ENCODE data around the gene CIDEA. TPM values are rescaled to one million over a fixed set of nuclear protein-coding genes. Genes with fewer than 3 reads are reported as not detected.
A peak's percentile ranks its signal among the peaks of the same experiment; 100 is the strongest.

CIDEA gene
- total RNA-seq, 2 experiments from 2014 or later = not detected

DNA sequence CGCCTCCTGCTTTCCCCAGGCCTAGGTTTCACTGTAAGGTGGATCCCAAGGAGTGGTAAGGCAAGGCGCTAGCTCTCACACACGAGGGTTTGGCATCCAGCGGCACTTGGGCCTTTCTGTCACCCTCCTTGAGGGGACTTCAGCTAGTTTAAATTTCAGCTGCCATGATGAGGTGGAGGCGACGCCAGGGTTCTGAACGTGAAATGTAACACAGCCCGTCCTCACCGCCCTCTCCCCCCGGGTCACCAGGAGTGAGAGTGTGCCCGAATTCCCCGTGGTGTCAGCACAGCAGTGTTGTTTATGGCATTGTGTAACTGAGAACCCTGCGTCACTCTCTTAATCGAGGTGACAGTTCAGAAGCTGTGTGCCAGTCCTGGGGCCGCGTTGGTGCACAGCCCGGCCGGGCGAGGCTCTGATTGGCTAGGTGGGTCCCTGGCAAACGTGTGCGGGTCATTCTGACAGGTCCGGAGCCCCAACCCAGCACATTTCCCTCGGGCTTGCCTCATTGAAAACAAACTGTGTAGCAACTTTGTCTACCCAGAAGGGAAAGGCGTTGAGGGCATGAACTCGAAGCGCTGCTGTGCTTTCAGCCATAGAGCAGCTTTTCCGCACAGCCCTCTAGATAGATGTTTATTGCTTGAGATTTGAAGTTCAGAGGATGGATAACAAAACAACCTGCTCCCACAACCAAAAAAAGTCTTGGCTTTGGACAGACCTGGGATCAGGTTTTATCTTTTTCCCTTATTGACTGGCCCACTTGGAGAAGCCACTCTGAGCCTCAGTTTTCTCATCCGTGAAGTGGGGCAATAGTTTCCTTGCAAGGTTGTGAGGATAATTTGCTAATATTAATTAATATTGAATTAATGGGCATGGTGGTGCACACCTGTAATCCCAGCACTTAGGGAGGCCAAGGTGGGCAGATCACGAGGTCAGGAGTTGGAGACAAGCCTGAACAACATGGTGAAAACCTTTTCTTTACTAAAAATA is 4.9 kb downstream of the CIDEA start:
- no peaks in the 10 kb centered on the region for H3K4me1 Mint-ChIP-seq (ENCODE audit: low read depth)
- no peak overlapping the region for H3K4me3 Mint-ChIP-seq
- no peak for DNase-seq
- H3K9me3 Mint-ChIP-seq = no peaks in the 10 kb centered on the region
- no peaks in the 10 kb centered on the region for H3K36me3 Mint-ChIP-seq (ENCODE audit: low read depth)
- CTCF ChIA-PET = interaction anchor here (0.7 kb wide), 1 partner anchor 536 kb away, joined by 3 read pairs; no protein-coding TSS in a partner anchor
- intact Hi-C loops (cut with micrococcal nuclease) = no loop called here
- peaks cover 21% of the 10 kb centered on the region for H3K27me3 Mint-ChIP-seq (ENCODE audit: low read depth)
- H3K27ac Mint-ChIP-seq = no peak overlapping the region

DNA sequence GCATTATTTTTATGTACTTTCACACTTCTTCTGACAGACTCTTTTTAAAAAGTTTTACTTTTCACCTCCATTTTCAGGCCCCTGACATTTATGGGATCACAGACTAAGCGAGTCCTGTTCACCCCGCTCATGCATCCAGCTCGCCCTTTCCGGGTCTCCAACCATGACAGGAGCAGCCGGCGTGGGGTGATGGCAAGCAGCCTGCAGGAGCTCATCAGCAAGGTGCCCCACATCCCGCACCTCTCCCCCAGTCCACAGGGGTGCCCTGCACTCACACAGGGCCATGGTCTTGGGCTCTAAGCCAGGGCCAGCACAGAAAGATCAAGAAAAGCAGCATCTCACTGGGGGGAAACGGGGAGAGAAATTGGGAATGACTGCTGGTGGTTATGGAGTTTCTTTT is 8.6 kb downstream of the CIDEA start:
- Mint-ChIP-seq H3K4me3 (no peak overlapping the region), H3K36me3 (ENCODE audit: low read depth) (no peaks in the 10 kb centered on the region), H3K9me3 (no peaks in the 10 kb centered on the region), H3K27me3 (ENCODE audit: low read depth) (peaks cover 5% of the 10 kb centered on the region), H3K4me1 (ENCODE audit: low read depth) (no peaks in the 10 kb centered on the region), H3K27ac (no peak overlapping the region)
- CTCF ChIA-PET = no interaction called here
- no peak for DNase-seq
- intact Hi-C loops (cut with micrococcal nuclease) = no loop called here

DNA sequence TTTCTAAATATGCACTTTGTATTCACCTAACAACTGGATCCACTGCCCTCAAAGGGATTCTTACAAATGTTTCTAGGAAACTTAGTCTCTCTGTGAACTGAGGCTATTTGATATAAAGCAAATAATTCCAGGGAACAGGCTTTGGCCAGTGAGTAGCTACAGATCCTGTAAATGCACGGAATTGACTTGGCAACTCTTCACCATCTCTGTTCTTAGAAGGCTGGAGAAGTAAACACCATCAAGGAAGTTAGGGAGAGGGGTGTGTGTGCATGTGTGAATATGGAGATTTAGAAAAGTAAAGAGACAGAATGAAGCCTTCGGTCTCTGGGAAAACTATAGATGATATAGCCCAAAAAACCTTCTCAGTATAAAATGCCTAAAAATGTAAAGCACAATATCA is 10.7 kb downstream of the CIDEA start:
- H3K27me3 Mint-ChIP-seq (ENCODE audit: low read depth) = peaks cover 3% of the 10 kb centered on the region
- no peak overlapping the region for H3K27ac Mint-ChIP-seq
- no peak overlapping the region for H3K4me3 Mint-ChIP-seq
- H3K36me3 Mint-ChIP-seq (ENCODE audit: low read depth) = no peaks in the 10 kb centered on the region
- no peak for DNase-seq
- H3K9me3 Mint-ChIP-seq = no peaks in the 10 kb centered on the region
- H3K4me1 Mint-ChIP-seq (ENCODE audit: low read depth) = no peaks in the 10 kb centered on the region
- CTCF ChIA-PET = interaction anchor here (1.0 kb wide), 1 partner anchor 63 kb away, joined by 3 read pairs; no protein-coding TSS in a partner anchor
- intact Hi-C loops (cut with micrococcal nuclease) = no loop called here

DNA sequence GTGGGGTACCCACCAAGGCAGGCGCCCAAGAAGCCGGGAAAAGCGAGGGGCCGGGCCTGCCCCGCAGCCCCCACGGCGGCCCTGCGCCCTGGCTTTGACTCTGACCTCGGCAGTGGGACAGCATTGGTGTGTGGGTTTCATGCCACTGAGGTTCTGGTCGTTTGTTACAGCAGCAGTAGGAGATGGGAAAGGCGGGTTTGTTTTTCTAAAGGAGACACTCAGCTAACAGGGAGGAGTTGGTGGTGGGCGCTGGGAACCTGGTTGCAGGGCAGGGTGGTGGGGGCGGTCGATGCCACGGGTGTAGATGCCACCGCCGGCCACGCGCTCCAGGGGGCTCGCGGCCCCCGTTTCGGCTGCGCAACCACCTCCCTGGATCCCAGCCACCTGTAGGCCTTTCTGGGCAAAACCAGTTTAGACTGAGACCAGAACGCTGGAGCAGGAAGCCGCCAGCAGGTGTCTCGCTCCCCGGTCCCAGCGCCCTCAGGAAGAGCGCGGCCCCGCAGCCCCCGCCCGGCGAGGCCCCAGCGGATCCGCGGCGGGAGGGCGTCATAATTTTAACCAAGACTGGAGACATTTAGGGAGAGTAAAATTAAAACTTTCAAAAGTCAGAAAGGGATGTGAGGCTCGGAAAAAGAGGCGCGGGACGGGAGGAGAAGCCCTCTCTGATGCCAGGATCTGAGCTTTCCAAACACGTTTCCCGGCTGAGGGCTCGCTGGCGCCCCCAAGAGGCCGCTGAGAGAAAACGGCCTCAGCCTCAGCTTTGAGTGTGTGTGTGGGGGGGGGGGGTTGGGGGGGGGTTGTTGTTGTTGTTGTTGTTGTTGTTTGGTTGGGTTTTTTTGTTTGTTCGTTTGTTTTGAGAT is 17.4 kb downstream of the CIDEA start:
- Mint-ChIP-seq H3K9me3 (no peaks in the 10 kb centered on the region), H3K4me3 (peak overlapping the region; percentile 64), H3K4me1 (ENCODE audit: low read depth) (no peaks in the 10 kb centered on the region), H3K27me3 (ENCODE audit: low read depth) (peaks cover 2% of the 10 kb centered on the region), H3K27ac (no peak overlapping the region), H3K36me3 (ENCODE audit: low read depth) (no peaks in the 10 kb centered on the region)
- CTCF ChIA-PET = interaction anchor here (0.6 to 2.3 kb wide), 14 partner anchors 9 to 653 kb away, joined by 3 to 9 read pairs (median 3); no protein-coding TSS in a partner anchor
- intact Hi-C loops (cut with micrococcal nuclease) = loop anchor here (5.0 kb wide), 1 partner anchor 386 kb away; the partner anchor contains the start of gene SPIRE1
- DNase-seq = peak; percentile 68

DNA sequence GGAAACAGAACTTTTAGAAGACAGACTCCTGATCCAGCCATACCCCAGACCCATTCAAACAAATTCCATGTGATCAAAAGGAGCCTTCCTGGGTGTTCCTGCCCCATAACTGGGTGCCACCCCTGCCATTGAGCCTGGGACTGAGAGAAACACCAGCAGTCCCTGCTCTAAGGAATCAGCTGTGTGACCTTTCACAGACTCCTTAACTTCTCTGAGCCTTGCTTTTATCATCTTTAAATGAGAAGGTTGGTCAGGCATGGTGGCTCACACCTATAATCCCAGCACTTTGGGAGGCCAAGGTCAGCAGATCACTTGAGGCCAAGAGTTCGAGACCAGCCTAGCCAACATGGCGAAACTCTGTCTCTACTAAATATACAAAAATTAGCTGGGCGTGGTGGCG is 20.6 kb downstream of the CIDEA start:
- CTCF ChIA-PET = no interaction called here
- no peaks in the 10 kb centered on the region for H3K4me1 Mint-ChIP-seq (ENCODE audit: low read depth)
- H3K36me3 Mint-ChIP-seq (ENCODE audit: low read depth) = no peaks in the 10 kb centered on the region
- no peaks in the 10 kb centered on the region for H3K9me3 Mint-ChIP-seq
- intact Hi-C loops (cut with micrococcal nuclease) = loop anchor here (5.0 kb wide), 1 partner anchor 383 kb away; the partner anchor contains the start of gene SPIRE1
- H3K27me3 Mint-ChIP-seq (ENCODE audit: low read depth) = peaks cover 2% of the 10 kb centered on the region
- H3K4me3 Mint-ChIP-seq = no peak overlapping the region
- H3K27ac Mint-ChIP-seq = no peak overlapping the region
- DNase-seq = no peak

DNA sequence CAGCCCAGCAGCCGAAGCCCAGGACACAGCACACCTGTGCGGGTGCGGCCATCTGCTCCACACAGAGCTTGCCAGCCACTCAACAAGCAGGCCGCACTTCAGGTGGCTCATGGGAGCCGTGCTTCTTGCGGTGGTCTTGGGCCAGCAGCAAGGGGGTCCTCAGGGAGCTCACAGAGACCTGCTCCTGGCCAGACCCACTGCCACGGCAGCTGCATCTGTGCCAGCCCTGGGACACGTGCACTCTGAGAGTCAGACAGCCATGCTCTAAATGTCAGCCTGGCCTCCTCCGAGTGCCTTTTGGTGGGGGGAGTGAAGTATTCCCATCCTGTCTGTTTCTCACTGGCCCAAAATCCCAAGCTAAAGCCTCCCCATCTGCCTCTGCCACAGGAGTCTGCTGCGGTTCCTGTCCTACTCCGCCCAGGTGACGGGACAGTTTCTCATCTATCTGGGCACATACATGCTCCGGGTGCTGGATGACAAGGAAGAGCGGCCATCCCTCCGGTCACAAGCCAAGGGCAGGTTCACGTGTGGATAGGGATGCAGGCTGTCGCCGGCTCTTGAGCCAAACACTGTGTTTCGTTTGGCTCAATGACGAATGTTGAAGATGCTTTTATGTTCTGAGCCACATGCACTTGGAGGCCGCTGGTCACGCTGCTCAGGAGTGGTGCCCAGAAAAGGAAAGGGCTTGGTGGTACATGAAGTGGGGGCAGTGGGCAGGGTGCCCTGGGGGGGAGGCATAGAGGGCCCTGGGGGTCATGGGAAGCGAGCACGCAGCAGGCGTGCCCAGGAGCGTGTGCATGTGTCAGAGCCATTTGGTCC is 22.8 kb downstream of the CIDEA start:
- no peaks in the 10 kb centered on the region for H3K36me3 Mint-ChIP-seq (ENCODE audit: low read depth)
- no peak for DNase-seq
- no peak overlapping the region for H3K4me3 Mint-ChIP-seq
- CTCF ChIA-PET = interaction anchor here (0.6 kb wide), 1 partner anchor 13 kb away, joined by 3 read pairs; no protein-coding TSS in a partner anchor
- H3K27me3 Mint-ChIP-seq (ENCODE audit: low read depth) = peaks cover 2% of the 10 kb centered on the region
- no peak overlapping the region for H3K27ac Mint-ChIP-seq
- intact Hi-C loops (cut with micrococcal nuclease) = no loop called here
- H3K4me1 Mint-ChIP-seq (ENCODE audit: low read depth) = no peaks in the 10 kb centered on the region
- no peaks in the 10 kb centered on the region for H3K9me3 Mint-ChIP-seq

DNA sequence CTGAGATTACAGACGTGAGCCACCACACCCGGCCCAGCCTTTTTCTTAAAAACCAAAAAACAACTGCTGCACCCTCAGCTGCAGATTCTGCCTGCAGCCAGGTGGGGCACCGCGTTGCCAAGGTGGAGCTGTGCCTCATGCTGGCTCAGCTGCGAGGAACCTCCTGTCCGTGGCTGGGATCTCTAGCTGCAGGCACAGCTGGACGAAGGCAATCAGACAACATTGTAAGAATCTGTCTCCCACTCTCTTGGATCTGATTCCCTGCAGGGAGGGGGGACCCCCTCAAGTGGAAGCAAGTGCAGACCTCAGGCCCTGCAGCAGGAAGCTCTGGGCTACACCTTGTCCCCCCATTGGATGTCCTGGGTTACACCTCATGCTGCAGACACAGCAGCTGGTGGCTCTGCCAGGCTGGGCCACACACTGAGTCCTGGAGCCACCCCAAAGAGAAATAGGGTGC is 24.1 kb downstream of the CIDEA start:
- intact Hi-C loops (cut with micrococcal nuclease) = no loop called here
- CTCF ChIA-PET = interaction anchor here (0.7 kb wide), 1 partner anchor 14 kb away, joined by 5 read pairs; no protein-coding TSS in a partner anchor
- Mint-ChIP-seq H3K9me3 (no peaks in the 10 kb centered on the region), H3K27ac (no peak overlapping the region), H3K36me3 (ENCODE audit: low read depth) (no peaks in the 10 kb centered on the region), H3K4me3 (no peak overlapping the region), H3K27me3 (ENCODE audit: low read depth) (peaks cover 2% of the 10 kb centered on the region), H3K4me1 (ENCODE audit: low read depth) (no peaks in the 10 kb centered on the region)
- no peak for DNase-seq

DNA sequence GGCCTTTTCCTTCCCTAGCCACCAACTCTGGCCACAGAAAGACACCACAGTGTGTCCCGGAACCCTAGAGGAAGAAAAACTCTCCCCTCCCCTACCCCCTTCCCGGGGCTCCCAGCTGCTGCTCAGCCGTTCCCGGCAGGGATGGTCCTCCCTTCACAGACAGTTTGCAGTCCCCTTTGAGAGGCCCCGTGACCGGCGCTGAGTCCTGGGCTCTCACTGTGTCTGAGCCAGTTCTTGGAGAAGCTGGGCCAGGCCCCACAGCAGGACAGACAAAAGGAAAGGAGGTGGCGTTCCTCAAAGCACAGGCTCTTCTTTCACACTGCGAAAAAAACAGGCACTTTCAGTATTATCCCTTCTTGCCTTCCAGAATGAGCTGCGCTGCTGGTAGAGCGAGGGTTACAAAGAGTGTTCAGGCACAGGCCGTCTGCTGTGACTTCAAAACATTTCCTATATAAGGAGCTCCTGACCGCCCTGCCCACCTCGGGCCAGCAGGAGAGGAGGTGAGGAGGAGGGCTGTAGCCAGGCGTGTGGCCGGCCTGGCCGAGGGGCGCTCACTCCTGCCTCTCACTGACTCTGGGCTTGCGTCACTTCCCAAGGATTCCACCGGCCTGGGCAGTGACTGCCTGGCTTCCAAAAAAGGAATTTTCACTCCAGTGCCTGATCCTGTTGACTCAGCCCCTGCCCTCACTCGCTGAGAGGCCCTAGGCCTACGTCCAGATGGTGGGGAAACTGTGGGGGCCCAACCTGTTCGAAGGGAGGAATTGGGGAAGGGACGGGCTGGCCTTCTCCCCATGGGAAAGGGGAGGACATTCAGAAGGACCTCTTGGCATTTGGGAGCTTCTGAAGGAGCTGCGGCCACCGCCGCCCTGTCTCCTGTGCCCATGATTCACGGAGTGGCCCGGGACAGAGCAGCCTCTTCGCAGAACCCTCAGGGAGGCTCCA is 24.9 kb downstream of the CIDEA start:
- Mint-ChIP-seq H3K36me3 (ENCODE audit: low read depth) (no peaks in the 10 kb centered on the region), H3K4me3 (no peak overlapping the region), H3K9me3 (no peaks in the 10 kb centered on the region), H3K27me3 (ENCODE audit: low read depth) (no peaks in the 10 kb centered on the region), H3K27ac (no peak overlapping the region), H3K4me1 (ENCODE audit: low read depth) (no peaks in the 10 kb centered on the region)
- DNase-seq = no peak
- CTCF ChIA-PET = interaction anchor here (0.7 to 1.6 kb wide), 2 partner anchors 7 to 13 kb away, joined by 5 to 9 read pairs; no protein-coding TSS in a partner anchor
- intact Hi-C loops (cut with micrococcal nuclease) = no loop called here

DNA sequence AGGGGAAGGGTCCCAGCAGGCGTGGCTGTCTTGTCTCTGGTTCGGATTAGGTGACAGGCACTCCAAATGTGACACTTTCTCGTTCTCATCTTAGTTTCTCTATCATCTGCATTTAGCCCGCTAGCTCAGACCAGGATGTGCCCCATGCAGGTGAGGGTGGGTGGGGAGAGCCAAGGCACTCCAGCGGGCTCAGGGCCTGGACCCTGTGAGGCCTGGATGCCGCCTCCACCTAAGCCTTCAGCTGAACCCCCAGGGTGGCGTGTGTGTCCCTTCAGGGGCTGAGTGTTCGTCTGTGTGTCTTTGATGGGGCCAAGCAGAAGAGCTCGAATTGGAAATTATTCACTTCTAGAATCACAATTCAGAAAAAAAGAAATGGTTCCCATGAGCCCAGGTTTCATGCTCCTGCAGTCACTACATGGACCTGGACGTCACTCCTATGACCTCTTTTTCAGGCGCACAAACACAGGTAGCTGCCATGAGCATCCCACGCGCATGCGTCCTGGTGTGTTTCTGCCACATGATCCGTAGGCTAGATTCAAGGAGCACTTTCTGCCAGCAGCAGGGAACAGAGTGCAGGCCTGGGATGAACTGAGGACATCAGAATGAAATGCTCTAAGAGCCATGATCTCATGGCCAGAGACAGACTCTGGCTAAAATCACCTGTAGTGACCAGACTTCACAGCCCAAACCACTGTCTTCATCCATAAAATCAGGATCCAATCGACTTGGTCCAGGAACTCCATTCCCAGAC is 25.8 kb downstream of the CIDEA start:
- Mint-ChIP-seq H3K36me3 (ENCODE audit: low read depth) (no peaks in the 10 kb centered on the region), H3K9me3 (no peaks in the 10 kb centered on the region), H3K4me3 (no peak overlapping the region), H3K4me1 (ENCODE audit: low read depth) (no peaks in the 10 kb centered on the region), H3K27ac (no peak overlapping the region), H3K27me3 (ENCODE audit: low read depth) (peaks cover 4% of the 10 kb centered on the region)
- intact Hi-C loops (cut with micrococcal nuclease) = no loop called here
- DNase-seq = no peak
- CTCF ChIA-PET = interaction anchor here (0.6 to 1.6 kb wide), 3 partner anchors 8 to 544 kb away, joined by 3 to 9 read pairs (median 3); no protein-coding TSS in a partner anchor

DNA sequence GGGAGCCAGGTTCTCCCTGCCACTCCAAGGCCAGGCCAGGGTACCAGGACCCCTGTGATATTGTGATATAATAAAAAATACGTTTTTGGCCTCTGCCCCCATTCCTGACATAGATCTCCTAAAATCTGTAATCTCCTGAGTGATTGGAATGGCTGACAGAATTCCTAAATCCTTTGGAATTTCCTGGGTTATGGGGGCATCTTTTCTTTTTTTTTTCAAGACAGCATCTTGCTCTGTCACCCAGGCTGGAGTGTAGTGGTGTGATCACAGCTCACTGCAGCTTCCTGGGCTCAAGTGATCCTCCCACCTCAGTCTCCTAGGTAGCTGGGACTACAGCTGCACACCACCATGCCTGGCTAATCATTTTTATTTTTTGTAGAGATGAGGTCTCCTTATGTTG is 27.7 kb downstream of the CIDEA start:
- Mint-ChIP-seq H3K27me3 (ENCODE audit: low read depth) (peaks cover 7% of the 10 kb centered on the region), H3K27ac (no peak overlapping the region), H3K4me1 (ENCODE audit: low read depth) (no peaks in the 10 kb centered on the region), H3K4me3 (no peak overlapping the region), H3K36me3 (ENCODE audit: low read depth) (no peaks in the 10 kb centered on the region), H3K9me3 (no peaks in the 10 kb centered on the region)
- no peak for DNase-seq
- CTCF ChIA-PET = interaction anchor here (1.4 to 2.0 kb wide), 2 partner anchors 10 to 46 kb away, joined by 3 to 7 read pairs; no protein-coding TSS in a partner anchor
- intact Hi-C loops (cut with micrococcal nuclease) = no loop called here

Data from activated naive CD4-positive, alpha-beta T cell treated with anti-CD3 and anti-CD28 coated beads for 36 hours (primary cell).